ENCODE results near the gene SOX2. TPM values are rescaled to one million over a fixed set of nuclear protein-coding genes. Genes with fewer than 3 reads are reported as not detected.

SOX2 gene
- polyA plus RNA-seq (2012; ENCODE audit: low read depth, missing spikeins) = 0.03 TPM

DNA sequence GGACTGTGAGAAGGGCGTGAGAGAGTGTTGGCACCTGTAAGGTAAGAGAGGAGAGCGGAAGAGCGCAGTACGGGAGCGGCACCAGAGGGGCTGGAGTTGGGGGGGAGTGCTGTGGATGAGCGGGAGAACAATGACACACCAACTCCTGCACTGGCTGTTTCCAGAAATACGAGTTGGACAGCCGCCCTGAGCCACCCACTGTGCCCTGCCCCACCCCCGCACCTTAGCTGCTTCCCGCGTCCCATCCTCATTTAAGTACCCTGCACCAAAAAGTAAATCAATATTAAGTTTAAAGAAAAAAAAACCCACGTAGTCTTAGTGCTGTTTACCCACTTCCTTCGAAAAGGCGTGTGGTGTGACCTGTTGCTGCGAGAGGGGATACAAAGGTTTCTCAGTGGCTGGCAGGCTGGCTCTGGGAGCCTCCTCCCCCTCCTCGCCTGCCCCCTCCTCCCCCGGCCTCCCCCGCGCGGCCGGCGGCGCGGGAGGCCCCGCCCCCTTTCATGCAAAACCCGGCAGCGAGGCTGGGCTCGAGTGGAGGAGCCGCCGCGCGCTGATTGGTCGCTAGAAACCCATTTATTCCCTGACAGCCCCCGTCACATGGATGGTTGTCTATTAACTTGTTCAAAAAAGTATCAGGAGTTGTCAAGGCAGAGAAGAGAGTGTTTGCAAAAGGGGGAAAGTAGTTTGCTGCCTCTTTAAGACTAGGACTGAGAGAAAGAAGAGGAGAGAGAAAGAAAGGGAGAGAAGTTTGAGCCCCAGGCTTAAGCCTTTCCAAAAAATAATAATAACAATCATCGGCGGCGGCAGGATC, at the start of gene SOX2:
Gene SOX2 (plus strand): TSS at position 601 of the 811 bp plus-strand sequence. CDS start 436 bp downstream, outside the sequence.
- no peak for TF ChIP-seq PAX5 (IDR thresholded peaks at IDR 0.05; ENCODE audit: insufficient read depth, low read length, severe bottlenecking)
- TF ChIP-seq POLR2AphosphoS5 (IDR thresholded peaks at IDR 0.05; ENCODE audit: low read depth, low read length) = no peak
- no peak for TF ChIP-seq TAF1 (IDR thresholded peaks at IDR 0.05; ENCODE audit: low read depth, low read length)
- TF ChIP-seq POU2F2 (IDR thresholded peaks at IDR 0.05; ENCODE audit: low read depth, low read length) = no peak
- no peak for TF ChIP-seq SPI1 (IDR thresholded peaks at IDR 0.05; ENCODE audit: low read depth, low read length)
- no peak for TF ChIP-seq POLR2A (IDR thresholded peaks at IDR 0.05; ENCODE audit: low read depth, low read length)
- DNase-seq (ENCODE audit: insufficient read length, low spot score) (peak; percentile 57), FAIRE-seq (peak; percentile 61)

- no peak for DNase-seq (ENCODE audit: insufficient read length, low spot score)
- no peak for TF ChIP-seq TAF1 (IDR thresholded peaks at IDR 0.05; ENCODE audit: low read depth, low read length)
- TF ChIP-seq POLR2A (IDR thresholded peaks at IDR 0.05; ENCODE audit: low read depth, low read length) = no peak
- no peak for TF ChIP-seq PAX5 (IDR thresholded peaks at IDR 0.05; ENCODE audit: insufficient read depth, low read length, severe bottlenecking)
- no peak for TF ChIP-seq POU2F2 (IDR thresholded peaks at IDR 0.05; ENCODE audit: low read depth, low read length)
- TF ChIP-seq POLR2AphosphoS5 (IDR thresholded peaks at IDR 0.05; ENCODE audit: low read depth, low read length) = no peak
- TF ChIP-seq SPI1 (IDR thresholded peaks at IDR 0.05; ENCODE audit: low read depth, low read length) = no peak
- no peak for FAIRE-seq
Observed at GRCh38 chr3:181683563-181683962, 28.2 kb upstream of the SOX2 start.

- FAIRE-seq = no peak
- DNase-seq (ENCODE audit: insufficient read length, low spot score) = no peak
- no peak for TF ChIP-seq POU2F2 (IDR thresholded peaks at IDR 0.05; ENCODE audit: low read depth, low read length)
- no peak for TF ChIP-seq POLR2AphosphoS5 (IDR thresholded peaks at IDR 0.05; ENCODE audit: low read depth, low read length)
Observed at GRCh38 chr3:181687190-181687589, 24.5 kb upstream of the SOX2 start.

- DNase-seq (ENCODE audit: insufficient read length, low spot score) = no peak
- FAIRE-seq = no peak
- no peak for TF ChIP-seq TAF1 (IDR thresholded peaks at IDR 0.05; ENCODE audit: low read depth, low read length)
- no peak for TF ChIP-seq PAX5 (IDR thresholded peaks at IDR 0.05; ENCODE audit: insufficient read depth, low read length, severe bottlenecking)
- no peak for TF ChIP-seq SPI1 (IDR thresholded peaks at IDR 0.05; ENCODE audit: low read depth, low read length)
- no peak for TF ChIP-seq POLR2AphosphoS5 (IDR thresholded peaks at IDR 0.05; ENCODE audit: low read depth, low read length)
- no peak for TF ChIP-seq POLR2A (IDR thresholded peaks at IDR 0.05; ENCODE audit: low read depth, low read length)
- TF ChIP-seq POU2F2 (IDR thresholded peaks at IDR 0.05; ENCODE audit: low read depth, low read length) = no peak
Observed at GRCh38 chr3:181687731-181688130, 24.0 kb upstream of the SOX2 start.

GRCh38 chr3:181689546-181689945, 22.2 kb upstream of the SOX2 start:
- TF ChIP-seq POLR2A (IDR thresholded peaks at IDR 0.05; ENCODE audit: low read depth, low read length) (no peak), PAX5 (IDR thresholded peaks at IDR 0.05; ENCODE audit: insufficient read depth, low read length, severe bottlenecking) (no peak)
- DNase-seq (ENCODE audit: insufficient read length, low spot score) = no peak
- no peak for FAIRE-seq

DNA sequence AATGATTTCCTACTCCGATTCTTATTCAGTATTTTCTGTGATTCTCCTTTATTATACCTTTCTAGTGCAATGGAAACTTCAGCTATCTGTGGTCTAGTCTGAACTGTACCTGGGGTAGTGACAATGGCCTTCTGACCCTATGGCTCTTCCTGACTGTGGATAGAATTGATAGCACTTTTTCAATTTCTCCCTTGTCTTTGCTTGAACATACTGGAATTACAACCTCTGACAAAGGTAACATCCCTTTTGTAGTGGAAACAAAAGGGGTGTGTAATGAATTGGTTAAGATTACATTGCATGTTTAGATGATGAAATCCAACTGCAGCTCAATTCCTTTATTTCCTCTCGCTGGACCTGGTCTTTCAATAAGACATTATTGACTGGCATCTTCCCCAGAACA, 21.0 kb upstream of the SOX2 start:
- no peak for DNase-seq (ENCODE audit: insufficient read length, low spot score)
- FAIRE-seq = no peak
- TF ChIP-seq TAF1 (IDR thresholded peaks at IDR 0.05; ENCODE audit: low read depth, low read length) = no peak

DNA sequence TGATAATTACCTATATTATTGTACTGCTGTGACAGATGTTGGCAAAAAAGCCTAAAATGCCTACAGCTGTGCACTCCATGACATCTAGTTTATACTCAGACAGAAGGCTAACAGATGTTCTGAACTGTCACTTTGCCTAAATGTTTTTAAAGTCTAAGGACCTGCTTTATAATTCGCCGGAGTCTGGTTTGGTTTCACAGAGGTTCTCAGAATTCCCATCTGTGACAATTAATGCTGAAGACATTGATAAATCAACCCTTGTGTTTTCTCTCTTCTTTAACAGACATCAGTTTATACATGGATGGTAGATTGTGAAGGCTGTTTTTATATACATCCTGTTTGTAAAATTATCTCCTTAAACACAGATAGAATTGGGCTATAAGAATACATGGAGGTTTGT, 19.8 kb upstream of the SOX2 start:
- TF ChIP-seq POLR2AphosphoS5 (IDR thresholded peaks at IDR 0.05; ENCODE audit: low read depth, low read length) (no peak), PAX5 (IDR thresholded peaks at IDR 0.05; ENCODE audit: insufficient read depth, low read length, severe bottlenecking) (no peak), POU2F2 (IDR thresholded peaks at IDR 0.05; ENCODE audit: low read depth, low read length) (no peak), POLR2A (IDR thresholded peaks at IDR 0.05; ENCODE audit: low read depth, low read length) (no peak), TAF1 (IDR thresholded peaks at IDR 0.05; ENCODE audit: low read depth, low read length) (no peak), SPI1 (IDR thresholded peaks at IDR 0.05; ENCODE audit: low read depth, low read length) (no peak)
- no peak for DNase-seq (ENCODE audit: insufficient read length, low spot score)
- FAIRE-seq = no peak

- FAIRE-seq (no peak), DNase-seq (ENCODE audit: insufficient read length, low spot score) (no peak)
- TF ChIP-seq POLR2A (IDR thresholded peaks at IDR 0.05; ENCODE audit: low read depth, low read length) (no peak), POLR2AphosphoS5 (IDR thresholded peaks at IDR 0.05; ENCODE audit: low read depth, low read length) (no peak), POU2F2 (IDR thresholded peaks at IDR 0.05; ENCODE audit: low read depth, low read length) (no peak), PAX5 (IDR thresholded peaks at IDR 0.05; ENCODE audit: insufficient read depth, low read length, severe bottlenecking) (no peak), SPI1 (IDR thresholded peaks at IDR 0.05; ENCODE audit: low read depth, low read length) (no peak), TAF1 (IDR thresholded peaks at IDR 0.05; ENCODE audit: low read depth, low read length) (no peak)
Observed at GRCh38 chr3:181692311-181693145, 19.2 kb upstream of the SOX2 start.

DNA sequence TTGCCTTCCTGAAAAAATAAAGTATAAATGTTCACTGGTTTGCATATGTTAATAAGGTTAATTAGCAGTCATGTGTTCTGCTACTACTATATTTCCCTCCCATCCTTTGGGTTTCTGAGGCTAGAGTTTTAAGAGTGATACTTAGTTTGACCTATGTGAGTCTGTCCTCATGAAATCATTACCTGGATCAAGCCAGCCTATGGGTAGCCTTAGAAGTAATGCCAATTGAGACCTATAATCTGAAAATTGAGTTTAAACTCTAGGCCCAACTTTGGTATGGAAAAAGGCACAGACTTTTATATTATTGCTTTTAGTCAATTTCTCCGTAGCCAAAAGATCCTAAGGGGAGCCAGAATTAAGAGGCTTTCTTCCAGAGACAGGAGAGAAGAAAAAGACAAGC, 18.4 kb upstream of the SOX2 start:
- FAIRE-seq = no peak
- no peak for TF ChIP-seq TAF1 (IDR thresholded peaks at IDR 0.05; ENCODE audit: low read depth, low read length)
- TF ChIP-seq POLR2A (IDR thresholded peaks at IDR 0.05; ENCODE audit: low read depth, low read length) = no peak

More for the DNA sequence above, 18.4 kb upstream of the SOX2 start:
- DNase-seq (ENCODE audit: insufficient read length, low spot score) = no peak
